Measurements from ENCODE around the gene GPR26.

GPR26 gene

GRCh38 chr10:123649676-123650075 lies 16.5 kb upstream of the GPR26 start:
- DNase-seq = no peak

- no peak for DNase-seq
Observed at GRCh38 chr10:123651421-123652047, 14.6 kb upstream of the GPR26 start.

DNA sequence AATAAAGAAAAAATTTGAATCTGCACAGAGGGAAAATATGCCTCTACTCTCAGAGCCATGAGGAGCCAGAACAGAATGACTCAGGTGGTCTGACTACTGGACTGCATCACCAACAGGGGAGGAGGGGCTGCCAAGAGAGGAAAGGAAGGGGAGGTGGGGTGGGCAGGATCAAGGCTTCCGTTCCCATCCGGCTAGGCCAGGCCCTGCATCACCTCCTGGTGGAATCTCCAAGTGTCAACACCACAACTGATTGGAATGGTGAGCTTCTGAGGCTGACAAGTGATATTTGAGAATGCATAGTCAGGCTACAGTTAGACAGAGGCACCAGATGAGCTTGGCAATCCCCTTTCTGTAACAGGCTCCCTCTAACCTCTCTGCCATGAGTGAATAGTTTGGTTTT lies 10.4 kb upstream of the GPR26 start:
- DNase-seq = no peak

- DNase-seq = no peak
Observed at GRCh38 chr10:123663522-123663921, 2.6 kb upstream of the GPR26 start.

DNA sequence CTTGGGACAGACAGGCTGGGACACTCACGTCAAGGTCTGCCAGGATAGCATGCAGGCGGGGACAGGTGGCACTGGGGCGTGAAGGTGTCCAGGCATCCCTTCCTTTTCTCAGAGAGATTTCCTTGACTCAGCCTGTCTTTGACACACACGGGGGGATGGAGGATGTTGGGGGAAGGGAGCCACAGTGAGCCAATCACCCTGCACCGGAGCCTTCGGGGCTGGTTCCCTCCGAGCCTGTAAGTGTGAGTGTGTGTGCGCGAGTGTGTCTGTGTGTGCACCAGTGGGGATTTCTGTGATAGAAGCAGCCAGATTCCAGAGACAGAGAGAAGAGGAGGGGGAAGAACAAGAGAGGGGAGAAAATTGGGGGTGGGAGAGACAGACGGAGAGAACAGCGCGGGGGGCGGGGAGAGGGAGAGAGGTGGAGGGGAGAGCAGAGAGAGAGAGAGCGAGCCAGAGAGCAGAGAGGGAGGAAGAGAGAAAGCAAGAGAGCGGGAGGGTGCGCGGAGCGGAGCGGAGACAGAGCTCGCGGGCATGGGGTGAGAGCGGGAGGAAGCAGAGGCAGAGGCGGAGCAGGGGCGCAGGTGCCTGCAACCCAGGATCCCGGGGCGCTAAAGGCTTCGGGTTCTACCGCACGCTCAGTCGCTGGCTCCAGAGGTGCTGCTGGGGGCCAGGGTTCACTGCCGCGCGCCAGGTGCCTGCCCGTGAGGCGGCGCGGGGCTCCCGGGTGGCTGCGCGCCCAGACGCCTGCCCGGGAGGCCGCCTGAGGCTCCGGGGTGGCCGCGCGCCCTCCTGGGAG lies 466 bp upstream of the GPR26 start:
- no peak for DNase-seq

DNA sequence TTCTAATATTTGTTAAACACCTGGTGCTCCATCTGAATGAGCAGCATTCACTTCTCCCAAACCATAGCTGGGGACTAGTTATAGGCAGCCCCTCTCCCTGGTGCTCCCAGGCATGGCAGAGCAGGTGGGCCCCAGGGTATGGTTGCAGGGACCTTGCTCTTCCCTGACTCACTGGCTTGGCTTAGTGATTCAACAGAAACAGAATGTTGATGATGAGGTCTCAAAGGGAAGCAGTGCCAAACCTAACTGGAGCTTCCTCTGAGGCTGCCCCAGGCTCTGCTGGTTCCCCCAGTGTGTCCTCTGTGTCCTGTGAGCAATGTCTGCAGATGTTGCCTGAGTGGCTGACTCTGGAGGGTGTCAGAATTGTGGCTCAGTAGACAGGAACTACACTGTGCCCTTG lies 3.7 kb downstream of the GPR26 start:
- no peak for DNase-seq

- no peak for DNase-seq
Observed at GRCh38 chr10:123673198-123673597, 7.0 kb downstream of the GPR26 start.

DNA sequence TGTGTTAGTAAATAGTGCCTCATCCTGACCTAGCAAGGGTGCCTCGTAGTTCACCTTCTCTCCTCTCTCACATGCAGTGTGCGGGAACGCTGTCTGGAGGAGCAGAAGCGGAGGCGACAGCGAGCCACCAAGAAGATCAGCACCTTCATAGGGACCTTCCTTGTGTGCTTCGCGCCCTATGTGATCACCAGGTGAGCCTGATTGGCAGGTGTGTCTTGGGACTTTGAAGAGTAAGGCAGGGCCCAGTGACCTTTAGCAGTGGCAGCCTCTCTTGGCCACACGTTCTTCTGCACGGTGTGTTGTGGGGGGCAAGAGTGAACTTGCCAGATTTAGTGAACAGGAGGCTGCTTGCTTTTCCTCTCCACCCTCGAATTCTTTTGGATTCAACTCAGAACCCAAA lies 8.6 kb downstream of the GPR26 start:
- no peak for DNase-seq

GRCh38 chr10:123675811-123676210 lies 9.7 kb downstream of the GPR26 start:
- no peak for DNase-seq

GRCh38 chr10:123677556-123677955 lies 11.4 kb downstream of the GPR26 start:
- no peak for DNase-seq

DNA sequence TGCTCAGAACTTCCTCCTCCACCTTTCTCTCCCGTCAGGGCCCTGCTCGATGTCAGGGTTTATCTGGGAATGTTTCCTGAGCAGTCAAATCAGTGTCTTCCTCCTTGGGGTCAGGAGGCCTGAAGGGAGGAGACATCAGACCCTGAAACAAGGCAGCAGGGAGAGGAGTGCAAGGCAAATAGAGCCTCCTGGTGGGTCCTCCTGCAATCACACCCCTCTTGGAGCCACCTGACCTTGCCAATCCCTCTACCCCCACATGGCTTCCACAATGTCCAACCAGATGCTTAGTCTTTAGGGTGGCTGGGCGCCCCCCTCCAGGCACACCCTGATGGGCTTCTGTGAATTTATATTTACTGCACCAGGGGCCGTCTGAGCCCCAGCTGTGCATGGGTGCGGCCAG lies 12.2 kb downstream of the GPR26 start:
- no peak for DNase-seq

DNA sequence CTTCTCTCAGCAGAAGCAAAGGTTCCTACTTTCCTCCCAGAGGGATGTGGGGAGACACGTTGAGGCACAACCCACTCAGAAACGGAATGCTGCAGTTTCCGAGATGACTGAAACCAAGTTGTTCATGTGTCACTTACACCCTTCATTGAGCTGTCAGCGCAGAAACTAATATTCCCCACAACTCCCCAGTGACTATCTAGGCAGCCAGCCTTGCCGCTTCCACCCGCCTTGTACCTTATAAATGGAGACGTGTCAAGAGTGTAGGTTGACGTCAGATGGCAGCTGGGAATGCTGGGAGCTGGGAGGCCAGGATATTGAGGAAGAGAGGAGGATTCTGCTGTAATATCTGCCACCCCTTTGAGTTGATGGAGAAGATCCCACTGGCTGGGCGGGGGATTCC lies 15.1 kb downstream of the GPR26 start:
- DNase-seq = no peak

- DNase-seq = no peak
Observed at GRCh38 chr10:123682477-123682876, 16.3 kb downstream of the GPR26 start.

DNA sequence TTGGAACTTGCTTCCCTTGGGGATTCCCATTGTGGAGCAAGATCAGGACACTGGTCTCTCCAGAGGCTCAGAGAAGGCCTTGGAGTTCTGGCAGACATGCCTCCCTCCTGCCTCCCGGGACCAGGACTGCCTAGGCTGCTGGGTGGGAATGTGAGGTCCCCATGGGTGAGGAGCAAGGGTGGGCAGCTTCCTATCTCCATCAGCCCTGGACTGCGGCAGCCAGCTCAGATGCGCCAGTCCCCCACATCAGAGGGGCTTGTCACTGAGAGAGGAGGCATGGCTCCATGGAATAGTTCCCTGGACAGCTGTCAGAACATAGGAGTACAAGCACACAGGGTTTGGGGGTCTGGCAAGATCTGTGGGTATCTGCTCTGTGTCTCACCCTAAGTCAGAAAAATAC lies 17.3 kb downstream of the GPR26 start:
- DNase-seq = no peak

- no peak for DNase-seq
Observed at GRCh38 chr10:123683865-123684264, 17.7 kb downstream of the GPR26 start.

DNA sequence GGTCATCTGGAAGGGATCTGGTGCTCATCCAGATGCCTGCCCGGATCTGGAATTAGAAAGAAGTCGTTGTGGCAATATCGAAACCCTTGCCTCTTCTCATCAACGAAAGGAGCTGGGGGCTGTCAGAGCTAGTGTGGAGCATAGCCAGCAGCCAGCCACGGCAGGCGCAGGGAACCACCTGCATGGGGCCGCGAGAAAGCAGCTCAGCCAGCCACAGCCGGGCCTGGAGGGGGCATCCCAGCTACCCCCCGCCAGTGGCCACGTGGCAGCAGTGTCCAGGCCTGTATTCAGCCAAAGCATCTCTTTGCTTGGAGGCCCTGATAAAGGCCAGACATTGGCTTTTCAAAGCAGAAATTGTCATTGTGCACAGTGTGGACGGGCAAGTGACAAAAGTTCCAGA lies 19.1 kb downstream of the GPR26 start:
- no peak for DNase-seq

- no peak for DNase-seq
Observed at GRCh38 chr10:123687758-123688157, 21.6 kb downstream of the GPR26 start.

DNA sequence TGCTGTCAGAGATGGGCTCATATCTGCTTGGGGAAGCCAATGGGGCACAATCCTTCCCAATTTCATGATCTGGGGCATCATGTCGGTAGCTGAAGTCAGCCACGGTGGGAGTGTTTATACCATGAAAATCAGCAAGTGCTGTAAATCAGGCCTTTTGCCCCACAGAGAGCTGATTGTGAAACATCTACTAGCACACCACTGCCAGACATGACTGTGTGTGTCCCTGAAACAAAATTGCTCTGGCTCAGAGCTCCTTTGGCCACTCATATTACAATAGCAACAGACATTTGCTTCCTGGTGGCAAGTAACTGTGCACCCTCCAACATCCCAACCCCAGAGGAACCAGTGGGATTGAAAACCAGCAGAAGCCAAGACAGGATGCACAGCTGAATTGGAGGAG lies 23.7 kb downstream of the GPR26 start:
- DNase-seq = no peak

DNA sequence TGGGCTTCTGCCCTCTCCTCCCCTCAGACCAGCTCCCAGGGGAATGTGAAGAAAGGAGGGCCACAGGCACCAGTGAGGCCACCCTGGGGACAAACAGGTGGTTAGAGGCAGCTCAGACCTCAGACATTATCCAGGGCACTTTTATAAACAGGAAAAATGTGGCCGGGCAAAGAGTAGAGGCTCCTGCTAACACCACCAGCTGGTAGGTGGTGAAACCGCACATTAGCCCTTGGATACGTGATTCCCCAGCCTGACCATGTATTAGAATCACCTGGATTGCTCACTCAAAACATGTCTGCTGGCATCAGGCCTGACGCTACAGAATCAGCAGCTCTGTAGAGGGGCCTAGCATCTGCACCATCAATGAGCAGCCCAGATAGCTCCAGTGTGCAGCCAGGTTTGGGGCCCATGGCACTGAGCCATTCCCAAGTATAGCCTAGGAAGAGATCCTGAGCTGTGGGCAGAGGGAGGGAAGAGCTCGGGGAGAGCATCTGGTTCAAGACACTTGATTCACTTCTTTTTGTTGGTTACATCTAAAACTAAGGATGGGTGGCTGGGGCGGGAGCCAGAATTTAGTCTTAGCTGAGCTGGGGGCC lies 37.1 kb downstream of the GPR26 start:
- DNase-seq = no peak

GRCh38 chr10:123704076-123704475 lies 37.9 kb downstream of the GPR26 start:
- DNase-seq = no peak

DNA sequence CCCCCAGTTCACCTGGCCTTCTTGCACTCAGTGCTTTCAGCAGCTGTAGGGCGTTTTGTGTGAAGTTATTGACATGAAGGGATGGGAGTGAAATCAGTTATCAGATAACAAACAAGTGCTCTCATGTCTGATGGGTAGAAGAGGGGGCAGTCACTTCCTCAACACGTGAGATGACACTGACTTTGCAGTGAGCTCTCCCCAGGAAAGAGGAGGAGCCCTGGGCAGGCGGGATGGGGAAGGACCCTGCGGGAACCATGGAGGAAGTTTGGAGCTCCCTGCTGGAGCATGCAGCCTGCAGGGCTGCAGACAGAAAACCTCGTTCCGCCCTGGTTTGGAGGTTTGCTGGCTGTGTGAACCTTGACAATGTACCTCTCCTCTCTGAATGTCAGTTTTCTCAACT lies 38.7 kb downstream of the GPR26 start:
- DNase-seq = no peak

GRCh38 chr10:123706236-123706635 lies 40.1 kb downstream of the GPR26 start:
- DNase-seq = no peak

DNA sequence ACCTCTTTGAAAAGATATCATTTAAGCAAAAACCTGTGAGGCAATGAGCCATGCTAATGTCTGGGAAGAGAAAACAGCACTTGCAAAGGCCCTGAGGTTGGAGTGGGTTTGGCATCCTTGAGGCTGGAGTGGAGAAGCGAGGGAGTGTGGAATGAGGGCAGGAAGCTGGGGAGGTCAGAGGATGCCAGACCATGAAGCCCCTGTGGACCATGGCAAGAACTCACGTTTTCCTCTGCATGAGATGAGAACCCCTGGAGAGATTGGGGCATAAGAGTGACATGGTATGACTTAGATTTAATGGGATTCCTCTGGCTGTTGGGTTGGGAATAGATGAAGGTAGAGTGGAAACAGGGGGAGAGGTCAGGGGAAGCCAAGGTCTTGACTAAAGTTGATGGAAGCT lies 49.4 kb downstream of the GPR26 start:
- no peak for DNase-seq

GRCh38 chr10:123717336-123717735 lies 51.2 kb downstream of the GPR26 start:
- no peak for DNase-seq

Measured in RPMI8226 (cell line).